Activated CD4-positive, CD25-positive, alpha-beta regulatory T cell treated with anti-CD3 and anti-CD28 coated beads, Interleukin-2, amount 50 U/mL, for 24 hours (primary cell): ENCODE data around the gene TBC1D24.

Source experiments
- ATAC-seq, 2 donors: fragments of 150-1000 bp; cut with Tn5 transposase; one replicate each; pipeline ENCODE4 v1.10.0; 2021; ENCODE audit warnings: mild to moderate bottlenecking in 1 of 2, moderate library complexity in 1 of 2

Gene TBC1D24

DNA sequence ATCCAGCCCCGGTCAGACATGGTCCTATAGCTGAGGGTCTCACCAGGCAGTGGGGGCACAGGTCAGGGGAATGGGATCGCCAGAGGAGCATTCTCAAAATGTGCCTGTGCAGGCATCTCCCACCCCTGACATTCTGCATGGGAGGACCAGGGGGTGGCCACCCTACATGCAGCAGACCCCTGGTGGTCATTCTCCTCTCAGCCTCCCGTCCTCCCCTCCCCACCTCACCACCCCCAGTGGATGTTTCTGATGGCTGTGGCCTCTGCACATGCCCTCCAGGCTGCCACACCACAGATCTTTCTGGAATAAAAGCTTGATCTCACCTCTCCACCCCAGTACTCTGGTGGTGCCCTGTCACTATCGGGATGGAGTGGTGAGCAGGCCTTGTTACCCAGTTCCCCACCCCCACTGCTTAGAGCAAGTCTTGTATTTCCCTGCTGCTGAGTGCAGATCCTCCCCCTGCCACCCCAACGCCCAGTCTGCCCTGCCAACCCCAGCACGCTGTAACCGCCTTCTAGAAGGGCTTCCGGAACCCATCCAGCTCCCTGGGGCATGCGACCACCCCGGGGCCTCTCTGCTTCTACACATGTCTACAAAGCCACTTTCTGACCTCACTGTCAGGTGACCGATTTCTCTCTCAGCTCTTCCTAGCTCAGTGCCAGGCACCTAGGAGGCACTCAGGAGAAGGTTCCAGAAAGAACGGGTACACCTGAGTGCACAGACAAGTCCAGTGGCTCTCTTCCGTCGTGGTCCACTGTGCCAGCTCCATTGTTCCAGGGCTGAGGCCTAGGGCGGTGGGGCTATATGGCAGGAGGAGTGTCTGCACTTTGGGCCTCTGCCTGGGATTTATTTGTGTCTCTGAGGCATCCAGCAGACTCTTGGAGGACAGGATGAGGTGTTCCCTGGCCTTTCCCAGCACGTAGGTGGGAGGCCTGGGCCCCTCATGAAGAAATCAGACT is 9.3 kb downstream of the TBC1D24 start:
- no peak for ATAC-seq

DNA sequence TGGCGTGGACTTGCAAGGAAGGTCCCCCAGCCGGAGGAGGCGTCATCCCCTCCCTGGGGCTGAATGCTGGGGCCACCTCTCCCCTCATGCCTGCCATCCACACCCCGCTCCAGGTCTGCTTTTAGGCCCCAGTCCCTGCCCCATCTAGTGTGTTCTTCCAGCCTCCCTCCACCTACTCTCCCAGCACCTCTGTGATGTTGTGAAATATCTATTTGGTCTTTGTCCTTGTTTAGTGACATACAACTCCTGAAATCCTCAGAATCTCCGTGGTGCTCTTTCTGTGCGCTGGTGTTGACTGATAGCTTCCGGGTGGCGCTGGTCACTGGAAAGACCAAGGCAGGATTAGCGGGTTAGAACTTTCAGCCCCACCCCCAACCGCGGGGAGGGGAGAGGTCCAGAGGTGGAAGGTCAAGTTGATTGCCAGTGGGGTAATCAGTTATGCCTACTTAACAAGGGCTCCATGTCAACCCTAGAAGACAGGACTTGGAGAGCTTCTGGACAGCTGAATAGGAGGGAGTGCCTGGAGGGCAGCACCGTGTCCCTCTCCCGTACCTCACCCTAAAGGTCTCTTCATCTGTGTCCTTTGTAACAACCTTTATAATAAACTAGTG is 10.1 kb downstream of the TBC1D24 start:
- no peak for ATAC-seq

DNA sequence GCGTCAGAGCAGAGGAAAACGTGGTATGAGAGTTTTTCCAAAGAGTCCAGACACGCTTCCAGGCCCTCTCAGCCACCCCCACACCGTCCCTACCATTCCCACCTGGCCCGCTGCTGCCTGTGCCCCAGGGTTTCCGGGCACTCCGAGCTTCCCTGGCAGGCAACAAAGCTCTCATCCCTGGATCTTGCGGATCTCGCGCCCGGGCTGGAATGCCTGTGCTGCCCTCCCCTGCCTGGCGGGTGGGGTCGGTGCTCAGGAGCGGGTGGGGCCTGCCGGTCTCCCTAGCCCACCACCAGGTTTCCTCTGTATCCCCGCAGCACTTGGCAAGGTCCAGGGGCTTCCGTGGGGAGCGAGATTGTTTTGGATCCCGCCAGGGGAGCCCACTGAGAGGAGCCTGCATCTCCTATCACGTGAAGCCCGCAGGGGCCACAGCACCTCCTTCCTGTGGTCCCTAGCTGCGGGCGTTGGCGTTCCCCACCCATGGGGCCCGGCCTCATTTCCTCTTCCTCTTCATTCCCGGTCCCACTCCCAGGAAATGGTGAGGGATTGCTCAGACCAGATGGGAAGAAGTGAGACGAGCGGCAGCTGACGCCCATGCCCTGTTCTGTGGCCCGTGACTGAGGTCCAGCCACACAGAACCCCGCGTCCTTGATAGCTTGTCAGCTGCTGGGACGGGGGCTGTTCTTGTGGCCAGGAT is 11.0 kb downstream of the TBC1D24 start:
- no peak for ATAC-seq

DNA sequence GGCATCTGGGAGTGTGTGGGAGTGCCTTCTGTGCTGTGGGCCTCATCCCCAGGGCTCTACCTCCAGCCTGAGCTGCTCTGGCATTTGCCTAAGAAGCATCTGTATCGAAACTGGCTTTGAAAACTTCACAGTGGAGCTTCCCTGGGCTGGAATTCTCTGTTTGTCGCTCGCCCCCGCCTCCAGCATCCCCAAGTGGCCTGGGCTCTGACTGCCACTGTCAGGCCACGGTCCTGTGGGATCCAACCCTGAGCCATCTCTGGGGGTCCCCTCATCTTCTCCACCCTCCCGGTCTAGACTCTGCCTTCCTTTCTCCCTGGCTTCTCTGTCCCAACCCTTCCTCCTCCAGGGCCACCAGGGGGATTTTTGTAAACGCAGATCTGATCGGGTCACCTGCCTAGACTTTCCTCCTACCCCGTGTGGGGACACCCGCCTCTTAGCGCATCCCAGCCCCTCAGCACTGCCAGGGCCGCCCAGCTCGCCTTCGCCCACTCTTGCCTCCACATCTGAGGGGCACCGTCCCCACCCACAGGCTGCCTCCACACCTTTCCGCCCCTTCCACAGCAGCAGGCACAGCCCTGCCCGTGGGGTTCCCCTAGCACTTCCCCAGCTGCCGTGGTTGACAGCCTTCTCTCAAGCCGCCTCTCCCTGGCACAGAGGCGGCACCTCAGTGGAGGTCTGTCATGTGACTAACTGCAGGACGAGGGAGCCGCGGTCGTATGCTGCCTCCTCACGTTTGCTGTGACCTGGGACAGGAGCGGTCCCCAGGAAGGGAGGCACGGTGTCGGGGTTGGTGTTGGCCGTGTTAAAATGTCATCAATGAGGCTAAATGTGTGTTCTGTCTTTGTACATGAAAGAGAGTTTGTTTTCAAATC is 12.0 kb downstream of the TBC1D24 start:
- peak; percentile 93 to 96 for ATAC-seq

DNA sequence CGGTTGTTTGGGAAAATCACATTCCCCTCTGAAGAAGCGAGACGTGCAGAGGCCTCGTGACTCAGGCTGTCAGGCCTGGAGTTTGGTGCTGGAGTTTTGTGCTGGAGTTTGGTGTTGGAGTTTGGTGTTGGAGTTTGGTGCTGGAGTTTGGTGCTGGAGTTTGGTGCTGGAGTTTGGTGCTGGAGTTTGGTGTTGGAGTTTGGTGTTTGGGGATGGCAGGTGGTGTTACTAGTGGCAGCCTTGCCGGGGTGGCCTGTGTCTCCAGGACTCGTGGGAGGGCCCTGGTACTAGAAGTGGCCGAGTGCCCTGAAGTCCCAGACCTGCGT is 12.6 kb downstream of the TBC1D24 start:
- no peak for ATAC-seq

DNA sequence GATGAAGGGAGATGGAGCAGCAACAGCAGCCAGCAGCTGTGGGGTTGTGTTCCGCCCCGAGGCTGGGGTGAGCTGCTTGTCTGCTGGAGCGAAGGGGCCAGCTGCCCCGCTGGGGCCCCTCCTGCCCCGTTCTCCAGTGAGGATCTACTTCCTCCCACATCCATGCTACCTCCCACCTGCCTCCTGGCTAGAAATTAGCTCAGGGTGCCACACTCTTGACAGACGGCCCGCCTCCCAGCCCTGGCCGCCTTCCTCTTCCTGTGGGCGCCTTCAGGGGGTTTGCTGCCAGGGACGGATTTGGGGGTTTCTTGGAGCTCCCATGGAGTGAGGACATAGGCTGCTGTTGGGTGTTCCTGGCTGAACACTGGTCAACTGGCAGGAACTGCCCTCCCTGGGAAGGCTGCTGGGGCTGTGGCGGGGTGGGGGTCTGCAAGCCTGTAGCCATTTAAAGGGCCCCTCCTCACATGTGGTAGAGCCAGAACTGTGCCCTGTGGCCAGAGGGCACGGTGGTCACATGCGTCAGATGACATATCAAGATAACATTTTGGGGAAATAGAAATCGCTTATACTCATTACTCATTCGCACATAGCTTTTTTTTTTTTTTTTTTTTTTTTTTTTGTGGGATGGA is 13.1 kb downstream of the TBC1D24 start:
- ATAC-seq = no peak

DNA sequence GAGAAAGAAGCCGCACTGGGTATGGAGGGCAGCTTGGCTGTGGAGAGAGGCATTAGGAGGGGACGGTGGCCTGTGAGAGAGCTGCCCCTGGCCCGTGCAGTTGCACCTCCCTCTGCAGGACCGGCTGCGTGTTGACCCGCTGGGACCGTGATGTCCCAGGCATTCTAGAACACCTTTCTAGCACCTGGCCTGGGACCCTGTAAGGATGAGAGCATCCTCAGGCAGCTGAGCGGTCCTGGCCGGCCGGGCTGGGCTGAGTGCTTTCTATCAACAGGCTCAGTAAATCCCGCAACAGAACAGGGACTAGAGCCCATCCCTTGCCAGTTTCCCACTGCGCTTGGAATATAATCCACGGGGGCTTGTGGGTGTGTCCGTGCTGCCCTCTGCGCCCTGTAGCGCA is 14.7 kb downstream of the TBC1D24 start:
- no peak for ATAC-seq

DNA sequence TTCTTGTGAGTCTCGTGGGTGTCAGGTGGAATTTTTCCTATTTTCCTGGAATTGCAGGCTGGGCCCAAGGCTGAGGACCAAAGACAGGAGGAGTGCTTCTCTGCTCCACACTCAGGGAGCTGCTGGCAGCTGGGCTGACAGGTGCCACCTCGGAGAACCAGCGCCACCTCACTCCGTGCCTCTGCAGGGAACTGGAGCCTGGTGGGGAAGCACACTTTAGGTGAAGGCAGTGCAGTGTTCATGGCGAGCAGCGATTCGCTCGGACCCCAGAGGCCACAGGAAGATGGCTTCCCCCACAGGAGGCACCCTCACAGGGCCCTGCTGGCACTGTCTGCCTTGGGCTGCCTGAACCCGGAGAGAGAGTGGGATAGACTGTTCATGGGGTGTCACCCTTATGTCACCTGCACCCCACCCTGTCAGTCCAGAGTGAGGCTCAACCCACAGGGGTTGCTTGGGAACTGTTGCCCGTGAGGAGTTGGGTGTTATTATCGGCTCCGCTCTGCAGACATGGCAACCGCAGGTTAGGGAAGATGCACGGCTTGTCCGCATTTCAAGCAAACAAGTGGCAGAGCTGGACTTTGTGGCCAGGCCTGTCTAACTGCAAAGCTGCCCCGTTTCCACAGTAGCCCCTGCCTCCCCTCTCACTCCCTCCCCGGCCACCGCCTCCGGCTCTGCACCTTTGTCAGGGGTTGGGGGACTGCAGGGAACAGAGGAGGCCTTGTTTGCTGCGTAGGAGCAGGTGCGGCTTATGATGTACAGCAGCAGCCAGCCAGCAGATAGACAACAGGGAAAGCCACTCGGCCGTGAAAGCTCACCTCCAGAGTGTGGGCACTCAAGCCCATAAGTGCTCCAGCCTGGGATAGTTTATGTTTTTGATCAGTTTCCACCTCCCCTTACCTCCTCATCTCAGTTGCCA is 15.5 kb downstream of the TBC1D24 start:
- ATAC-seq = no peak

DNA sequence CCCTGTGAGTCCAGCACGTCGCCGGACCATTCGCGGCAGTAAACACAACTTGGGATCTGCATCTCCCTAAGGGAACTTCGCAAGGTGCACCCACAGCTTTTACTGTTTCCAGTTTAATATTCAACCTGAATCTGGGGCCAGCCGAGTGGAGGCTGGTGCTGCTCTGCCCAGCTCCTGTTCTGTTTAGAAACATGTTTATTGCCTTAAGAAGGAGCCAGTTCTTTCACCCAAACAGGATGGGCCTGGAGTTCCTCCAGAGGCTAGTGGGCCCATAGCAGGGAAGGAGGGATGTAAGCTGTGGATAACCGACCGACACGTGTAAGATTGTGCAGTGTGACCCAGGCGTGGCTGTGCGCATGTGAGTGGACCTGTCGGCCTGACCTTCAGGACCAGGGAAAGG is 17.4 kb downstream of the TBC1D24 start:
- no peak for ATAC-seq

DNA sequence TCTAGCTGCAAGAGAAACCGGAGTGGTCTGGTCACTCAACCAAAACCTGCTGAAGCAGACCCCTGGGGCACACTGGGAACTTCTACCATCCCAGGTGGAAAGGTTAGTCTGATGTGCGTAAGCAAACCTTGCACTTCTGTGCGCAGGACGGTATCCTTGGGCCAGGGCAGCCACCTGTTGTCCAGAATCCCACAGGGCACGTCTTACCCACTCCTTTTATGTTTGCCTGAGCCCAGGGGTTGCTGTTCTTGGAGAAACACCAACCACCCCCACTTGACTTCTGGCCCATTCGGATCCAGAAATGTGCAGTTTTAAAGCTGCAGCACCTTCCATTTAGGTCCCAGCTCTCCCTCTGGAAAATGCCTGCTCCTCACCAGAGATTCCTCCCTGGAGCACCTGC is 18.7 kb downstream of the TBC1D24 start:
- ATAC-seq = no peak

DNA sequence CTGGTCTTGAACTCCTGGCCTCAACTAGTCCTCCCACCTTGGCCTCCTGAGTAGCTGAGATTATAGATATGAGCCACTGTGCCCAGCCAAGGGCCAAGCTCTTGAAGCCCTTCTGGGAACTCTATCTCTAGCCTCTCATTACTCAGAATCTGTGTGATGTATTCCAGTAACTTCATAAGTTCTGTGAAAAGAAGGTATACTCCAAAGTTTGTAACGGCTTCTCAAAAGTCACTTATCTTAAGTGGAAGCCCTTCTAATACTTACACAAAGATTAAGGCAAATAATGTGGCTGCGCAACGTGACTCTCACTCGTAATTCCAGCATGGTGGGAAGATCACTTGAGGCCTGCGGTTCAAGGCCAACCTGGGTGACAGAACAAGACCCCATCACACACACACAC is 19.7 kb downstream of the TBC1D24 start:
- no peak for ATAC-seq

DNA sequence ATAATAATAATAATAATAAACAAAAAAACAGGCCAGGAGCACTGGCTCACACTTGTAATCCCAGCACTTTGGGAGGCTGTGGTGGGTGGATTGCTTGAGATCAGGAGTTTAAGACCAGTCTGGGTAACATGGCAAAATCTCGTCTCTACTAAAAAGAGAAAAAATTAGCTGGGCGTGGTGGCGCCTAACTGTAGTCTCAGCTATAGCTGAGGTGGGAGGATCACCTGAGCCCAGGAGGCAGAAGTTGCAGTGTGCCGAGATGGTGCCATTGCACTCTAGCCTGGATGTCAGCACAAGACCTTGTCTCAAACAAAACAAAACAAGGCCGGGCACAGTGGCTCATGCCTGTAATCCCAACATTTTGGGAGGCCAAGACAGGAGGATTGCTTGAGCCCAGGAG is 20.1 kb downstream of the TBC1D24 start:
- no peak for ATAC-seq

DNA sequence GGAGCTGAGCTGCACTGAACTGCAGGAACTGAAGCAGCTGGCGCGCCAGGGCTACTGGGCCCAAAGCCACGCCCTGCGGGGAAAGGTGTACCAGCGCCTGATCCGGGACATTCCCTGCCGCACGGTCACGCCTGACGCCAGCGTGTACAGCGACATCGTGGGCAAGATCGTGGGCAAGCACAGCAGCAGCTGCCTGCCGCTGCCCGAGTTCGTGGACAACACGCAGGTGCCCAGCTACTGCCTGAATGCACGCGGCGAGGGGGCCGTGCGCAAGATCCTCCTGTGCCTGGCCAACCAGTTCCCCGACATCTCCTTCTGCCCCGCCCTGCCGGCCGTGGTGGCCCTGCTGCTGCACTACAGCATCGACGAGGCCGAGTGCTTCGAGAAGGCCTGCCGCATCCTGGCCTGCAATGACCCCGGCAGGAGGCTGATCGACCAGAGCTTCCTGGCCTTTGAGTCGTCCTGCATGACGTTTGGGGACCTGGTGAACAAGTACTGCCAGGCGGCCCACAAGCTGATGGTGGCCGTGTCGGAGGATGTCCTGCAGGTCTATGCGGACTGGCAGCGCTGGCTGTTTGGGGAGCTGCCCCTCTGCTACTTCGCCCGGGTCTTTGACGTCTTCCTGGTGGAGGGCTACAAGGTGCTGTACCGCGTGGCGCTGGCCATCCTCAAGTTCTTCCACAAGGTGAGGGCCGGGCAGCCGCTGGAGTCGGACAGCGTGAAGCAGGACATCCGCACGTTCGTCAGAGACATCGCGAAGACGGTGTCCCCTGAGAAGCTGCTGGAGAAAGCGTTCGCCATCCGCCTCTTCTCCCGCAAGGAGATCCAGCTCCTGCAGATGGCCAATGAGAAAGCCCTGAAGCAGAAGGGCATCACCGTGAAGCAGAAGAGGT is 21.5 kb downstream of the TBC1D24 start:
- ATAC-seq = no peak

DNA sequence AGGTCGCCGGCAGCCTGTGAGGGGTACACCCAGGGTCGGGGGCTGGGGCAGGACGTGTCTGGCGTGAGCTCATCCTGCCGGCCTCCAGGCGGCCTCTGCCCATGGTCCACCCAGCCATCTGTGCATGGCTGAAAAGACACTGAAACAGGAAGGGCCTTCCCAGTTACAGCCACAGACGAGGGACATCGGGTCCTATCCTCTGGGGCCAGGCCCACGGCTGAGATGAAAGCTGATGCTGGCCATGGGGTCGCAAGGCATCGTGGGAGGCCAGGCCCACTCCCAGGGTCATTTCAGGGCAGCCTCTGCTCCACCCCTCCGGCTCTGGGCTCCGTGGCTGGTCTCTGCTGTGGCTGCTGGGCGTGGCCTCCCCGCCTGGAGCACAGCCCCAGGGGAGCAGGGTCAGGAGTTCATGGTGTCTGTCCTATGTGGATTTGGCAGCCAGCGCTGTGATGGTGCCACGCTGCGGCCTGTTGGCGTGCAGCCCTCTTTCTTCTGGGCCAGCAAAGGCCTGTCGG is 22.2 kb downstream of the TBC1D24 start:
- ATAC-seq = no peak

DNA sequence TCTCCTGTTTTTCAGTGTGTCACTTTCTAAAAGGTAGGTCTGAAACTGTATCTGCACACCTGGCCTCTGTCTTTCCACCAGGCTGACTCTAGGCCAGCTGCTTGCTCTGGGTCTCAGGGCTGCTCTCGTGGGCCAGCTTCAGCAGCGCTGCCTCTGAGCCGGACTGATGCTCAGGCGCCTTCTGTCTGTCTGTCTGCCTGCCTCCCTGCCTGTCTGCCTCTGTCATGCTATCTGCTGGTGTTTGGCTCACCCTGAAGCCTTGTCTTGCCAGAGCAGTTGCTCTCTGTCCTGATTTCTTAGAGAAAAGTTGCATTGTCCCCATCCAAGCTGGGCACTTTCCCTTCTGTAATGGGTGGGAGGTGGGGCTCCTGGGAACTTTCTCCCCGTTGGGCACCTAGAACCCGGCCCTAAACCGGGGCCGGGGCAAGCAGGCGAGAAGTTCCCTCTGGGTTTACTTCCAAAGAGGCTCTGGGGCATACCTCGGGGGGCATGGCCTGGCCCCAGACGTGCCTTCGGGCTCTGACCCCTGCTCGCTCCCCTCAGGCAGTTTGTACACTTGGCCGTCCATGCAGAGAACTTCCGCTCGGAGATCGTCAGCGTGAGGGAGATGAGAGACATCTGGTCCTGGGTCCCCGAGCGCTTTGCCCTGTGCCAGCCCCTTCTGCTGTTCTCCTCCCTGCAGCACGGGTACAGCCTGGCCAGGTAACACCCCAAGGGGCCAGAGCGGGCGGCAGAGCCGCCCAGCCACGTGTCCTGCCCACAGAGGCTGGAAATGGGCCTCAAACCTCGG is 23.0 kb downstream of the TBC1D24 start:
- ATAC-seq = no peak

DNA sequence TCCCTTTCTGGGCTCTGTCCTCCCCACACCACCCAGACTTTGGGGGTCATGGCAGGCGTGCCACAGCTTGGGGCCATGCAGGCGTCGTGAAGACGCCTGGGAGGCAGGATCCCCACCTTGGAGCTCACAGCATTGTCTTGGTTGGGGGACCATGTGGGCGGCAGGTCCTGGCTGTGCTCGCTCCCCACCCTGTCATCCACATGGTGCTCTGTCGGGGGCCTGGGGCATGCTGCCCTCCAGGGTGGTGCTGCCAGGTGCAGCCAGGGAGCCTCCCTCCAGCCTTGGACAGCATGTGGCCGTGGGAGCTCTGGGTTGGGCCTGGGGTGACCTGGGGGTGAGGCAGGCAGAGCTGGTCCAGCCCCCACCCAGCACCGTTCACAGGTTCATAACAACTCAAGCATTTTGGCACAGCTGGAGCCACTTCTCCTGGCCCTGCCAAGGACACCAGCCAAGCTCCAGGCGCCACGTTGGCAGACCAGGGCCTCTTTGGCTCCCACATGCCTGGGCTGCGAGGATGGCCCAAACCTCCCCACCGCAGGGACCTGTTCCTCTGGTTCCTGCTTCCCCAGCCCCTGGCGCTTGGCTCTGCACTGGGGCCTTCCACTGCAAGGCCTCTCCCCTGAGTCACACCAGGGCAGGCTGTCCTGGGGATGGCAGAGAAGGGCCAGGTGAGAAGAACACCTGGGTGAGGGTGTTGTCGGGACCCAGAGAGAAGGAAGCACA is 23.8 kb downstream of the TBC1D24 start:
- no peak for ATAC-seq

DNA sequence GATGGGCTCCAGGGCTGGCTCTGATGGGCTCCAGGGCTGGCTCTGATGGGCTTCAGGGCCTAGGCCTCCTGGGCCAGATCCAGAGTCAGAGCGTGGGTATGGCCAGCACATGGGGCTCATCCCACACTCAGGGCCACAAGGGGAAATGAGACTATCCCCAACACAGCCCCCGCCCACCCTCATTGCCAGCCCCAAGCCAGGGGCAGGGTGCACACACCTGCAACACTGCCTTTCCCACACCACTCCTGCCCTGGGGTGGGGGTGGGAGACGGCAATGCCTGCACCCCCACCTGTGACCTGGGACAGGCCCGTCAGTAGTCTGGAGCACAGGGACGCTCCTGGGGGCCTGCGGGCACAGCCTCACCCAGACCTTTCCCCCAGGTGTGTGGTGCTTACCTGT is 24.5 kb downstream of the TBC1D24 start:
- no peak for ATAC-seq

DNA sequence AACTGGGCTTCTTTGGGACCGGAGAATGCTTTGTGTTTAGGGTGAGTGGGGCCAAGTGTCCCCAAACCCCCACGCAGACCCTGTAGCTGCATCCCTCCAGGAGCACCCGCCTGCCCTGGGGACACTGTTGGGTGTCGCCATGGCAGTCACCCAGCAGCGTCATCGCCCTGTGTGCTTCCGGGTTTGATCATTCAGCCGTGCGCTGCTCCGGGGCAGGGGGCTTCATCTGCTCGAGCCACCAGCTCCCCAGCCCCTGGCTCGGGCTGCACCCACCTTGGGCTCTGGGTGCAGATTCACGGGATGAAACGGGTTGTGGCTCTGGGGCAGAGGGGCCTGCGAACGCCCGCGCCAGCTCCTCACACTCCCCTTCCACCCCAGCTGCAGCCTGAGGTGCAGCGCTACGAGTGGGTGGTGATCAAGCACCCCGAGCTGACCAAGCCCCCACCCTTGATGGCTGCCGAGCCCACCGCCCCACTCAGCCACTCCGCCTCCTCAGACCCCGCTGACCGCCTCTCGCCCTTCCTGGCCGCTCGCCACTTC is 25.0 kb downstream of the TBC1D24 start:
- no peak for ATAC-seq
